T-helper 2 cell treated with Interferon-gamma antibody and Interleukin-4, amounts not matched to agents 100 ng/mL and 5 ng/mL, for 36 hours (primary cell): Measurements from ENCODE around the gene APLP2. TPM values are rescaled to one million over a fixed set of nuclear protein-coding genes. Genes with fewer than 3 reads are reported as not detected.
"Not testable (repeated sequence)": the region's sequence is repeated elsewhere in the genome, so short reads cannot be mapped to it uniquely, and the experiment has no call there.

Experiments used
- intact Hi-C: fragments of 100-400 bp; cut with micrococcal nuclease; formaldehyde crosslinking; loops from one replicate; pipeline ENCODE4 v1.15.1; 2023
- total RNA-seq: library from RNA; stranded (reverse); gene quantifications from 2 replicates; pipeline ENCODE4 v1.2.3, GENCODE V29; 2022

The APLP2 gene
- total RNA-seq, 1 donor from 2014 or later, result 32.1 TPM

- intact Hi-C loops, result no loop called here
Observed at GRCh38 chr11:130088919-130089673, 19.4 kb downstream of the APLP2 start.

DNA sequence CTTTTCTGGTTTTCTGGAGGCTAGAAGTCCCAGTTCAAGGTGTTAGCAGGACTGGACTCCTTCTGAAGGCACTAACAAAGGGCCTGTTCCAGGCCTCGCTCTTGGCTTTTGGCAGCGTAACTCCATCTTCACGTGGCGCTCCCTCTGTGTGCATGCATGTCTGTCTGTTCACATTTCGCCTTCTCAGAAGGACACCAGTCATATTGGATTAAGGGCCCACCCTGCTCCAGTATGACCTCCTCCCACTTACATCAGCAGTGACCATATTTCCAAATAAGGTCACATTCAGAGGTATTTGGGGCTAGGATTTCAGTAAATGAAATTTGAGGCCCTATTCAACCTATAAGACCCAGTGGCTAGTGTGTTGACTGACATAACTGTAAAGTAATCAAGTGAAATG, 20.0 kb downstream of the APLP2 start:
- intact Hi-C loops, result no loop called here

DNA sequence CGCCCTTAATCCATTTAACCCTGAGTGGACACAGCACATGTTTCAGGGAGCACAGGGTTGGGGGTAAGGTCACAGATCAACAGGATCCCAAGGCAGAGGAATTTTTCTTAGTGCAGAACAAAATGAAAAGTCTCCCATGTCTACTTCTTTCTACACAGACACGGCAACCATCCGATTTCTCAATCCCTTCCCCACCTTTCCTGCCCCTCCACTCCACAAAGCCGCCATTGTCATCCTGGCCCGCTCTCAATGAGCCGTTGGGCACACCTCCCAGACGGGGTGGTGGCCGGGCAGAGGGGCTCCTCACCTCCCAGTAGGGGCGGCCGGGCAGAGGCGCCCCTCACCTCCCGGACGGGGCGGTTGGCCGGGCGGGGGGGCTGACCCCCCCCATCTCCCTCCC, 20.8 kb downstream of the APLP2 start:
- intact Hi-C loops, result not testable (repeated sequence)

- intact Hi-C loops, result not testable (repeated sequence)
Observed at GRCh38 chr11:130091169-130091568, 21.5 kb downstream of the APLP2 start.

- intact Hi-C loops, result no loop called here
Observed at GRCh38 chr11:130092661-130093060, 23.0 kb downstream of the APLP2 start.

- intact Hi-C loops, result no loop called here
Observed at GRCh38 chr11:130094614-130095013, 24.9 kb downstream of the APLP2 start.

DNA sequence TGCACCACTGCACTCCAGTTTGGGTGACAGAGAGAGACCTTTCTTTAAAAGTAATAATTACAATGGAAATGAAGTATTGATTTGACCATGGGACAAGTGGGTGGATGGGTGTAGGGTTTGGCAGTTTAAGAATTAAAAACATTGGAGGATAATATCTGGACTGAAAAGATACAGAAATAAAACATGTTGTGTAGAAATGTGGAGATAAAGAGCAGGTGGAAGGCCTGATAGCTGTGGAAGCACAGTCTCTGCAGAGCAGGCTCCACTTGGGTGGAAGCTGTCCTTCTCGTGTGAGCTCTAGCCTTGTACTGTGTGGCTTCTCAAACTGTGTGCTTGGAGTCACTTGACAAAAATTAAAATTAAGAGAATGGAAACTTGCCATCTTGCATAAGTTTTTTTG, 25.6 kb downstream of the APLP2 start:
- intact Hi-C loops, result no loop called here

GRCh38 chr11:130096042-130096441, 26.3 kb downstream of the APLP2 start:
- intact Hi-C loops, result no loop called here

- intact Hi-C loops, result no loop called here
Observed at GRCh38 chr11:130096823-130097222, 27.1 kb downstream of the APLP2 start.

DNA sequence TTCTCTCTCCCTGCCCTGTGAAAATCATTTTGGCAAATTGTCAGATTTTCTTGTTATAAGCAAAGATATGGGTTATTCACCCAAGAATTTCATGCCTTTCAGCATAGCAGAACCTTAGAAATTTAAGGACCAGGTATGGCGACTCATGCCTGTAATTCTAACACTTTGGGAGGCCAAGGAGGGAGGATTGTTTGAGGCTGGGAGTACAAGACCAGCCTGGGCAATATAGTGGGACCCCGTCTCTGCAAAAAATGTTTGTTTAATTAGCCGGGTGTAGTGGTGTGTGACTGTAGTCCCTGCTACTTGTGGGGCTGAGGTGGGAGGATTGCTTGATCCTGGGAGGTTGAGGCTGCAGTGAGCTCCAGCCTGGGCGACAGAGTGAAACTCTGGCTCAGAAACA, 27.6 kb downstream of the APLP2 start:
- intact Hi-C loops, result no loop called here

DNA sequence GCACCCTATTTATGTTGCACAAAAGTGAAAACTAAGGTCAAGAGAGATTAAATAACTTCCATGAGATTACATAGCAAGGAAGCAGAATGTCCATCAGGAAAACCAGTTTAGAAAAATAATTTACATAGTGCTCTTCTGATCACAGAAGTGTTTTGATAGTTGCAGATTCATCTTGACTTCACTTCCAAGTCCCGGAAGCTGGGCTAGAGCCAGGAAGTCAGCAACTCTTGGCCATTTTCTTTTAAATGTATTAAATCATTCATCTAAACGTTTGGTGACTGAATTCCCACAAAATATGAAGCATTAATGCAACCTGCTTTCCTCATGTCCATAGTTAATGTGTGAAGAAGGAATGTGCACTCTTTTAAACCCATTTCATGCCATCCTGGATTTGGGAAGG, 29.7 kb downstream of the APLP2 start:
- intact Hi-C loops, result no loop called here

DNA sequence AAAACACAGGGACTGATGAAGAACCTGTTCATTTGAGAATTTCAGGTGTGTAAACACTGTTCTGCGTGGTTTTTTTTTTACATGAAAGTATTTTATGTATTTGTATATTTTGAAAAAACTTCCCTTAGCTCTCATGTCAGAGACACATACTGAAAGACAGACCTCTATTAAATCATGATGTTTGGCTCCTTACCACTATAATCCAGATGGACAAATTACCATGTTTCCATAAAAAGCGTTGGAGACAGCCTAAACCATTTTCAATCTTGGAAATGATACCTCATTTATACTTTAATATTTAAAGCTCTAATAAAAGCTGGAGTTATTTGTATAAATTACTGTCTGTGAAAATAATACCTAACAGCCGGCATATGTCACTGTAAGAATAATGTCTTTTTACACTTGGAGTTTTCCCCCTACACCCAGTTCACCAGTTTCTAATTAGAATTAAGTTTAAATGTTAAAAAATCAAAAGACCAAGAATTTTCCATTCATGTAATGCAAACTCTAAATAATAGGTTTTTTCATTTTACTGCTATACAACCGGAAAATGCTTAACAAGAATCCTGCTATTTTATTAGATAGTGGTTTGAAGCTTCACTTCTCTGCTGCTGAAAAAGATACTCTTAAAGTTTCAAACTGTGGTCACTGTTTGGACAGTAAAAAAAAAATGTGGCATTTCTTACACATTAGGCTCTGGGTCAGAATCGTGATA, 30.8 kb downstream of the APLP2 start:
- intact Hi-C loops, result no loop called here

DNA sequence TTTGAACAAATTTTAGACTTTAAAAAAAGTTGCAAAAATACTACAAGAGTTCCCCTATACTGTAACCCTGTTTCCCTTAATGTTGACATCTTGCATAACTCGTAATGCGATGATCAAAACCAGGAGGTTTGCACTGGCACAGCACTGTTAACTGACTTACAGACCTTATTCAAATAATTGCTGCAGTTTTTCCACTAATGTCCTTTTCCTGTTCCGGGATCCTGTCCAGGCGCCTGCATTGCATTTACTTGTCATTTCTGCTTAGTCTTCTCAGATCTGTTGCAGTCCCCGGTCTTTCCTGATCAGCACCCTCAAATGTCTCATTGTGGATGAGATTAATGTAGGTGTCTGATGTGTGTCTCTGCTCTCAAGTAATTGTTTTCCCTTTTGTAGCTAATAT, 32.0 kb downstream of the APLP2 start:
- intact Hi-C loops, result no loop called here

- intact Hi-C loops, result no loop called here
Observed at GRCh38 chr11:130102301-130103249, 32.9 kb downstream of the APLP2 start.

DNA sequence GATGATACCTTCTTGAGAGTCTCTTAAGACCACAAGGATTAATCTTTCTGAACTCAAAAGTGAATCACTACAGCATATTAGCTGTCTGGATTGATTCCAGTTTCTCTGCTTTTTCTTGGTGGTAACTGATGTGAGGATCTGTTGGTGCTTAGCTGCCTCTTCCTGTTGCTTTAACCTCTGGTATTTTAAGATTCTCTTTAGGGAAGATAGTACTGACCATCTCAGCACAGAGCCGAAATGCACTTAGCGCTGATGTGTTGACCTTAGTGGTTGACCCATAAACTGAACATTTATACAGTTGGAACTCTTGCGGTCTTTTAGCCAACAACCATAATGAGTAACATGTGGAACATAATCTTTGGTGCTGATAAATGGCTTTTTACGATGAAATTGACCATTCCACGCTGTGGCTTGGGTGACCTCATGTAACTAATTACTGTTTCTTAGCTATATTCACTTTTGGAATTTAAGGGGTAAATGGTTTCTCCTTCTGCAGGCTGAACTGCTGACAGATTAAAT, 33.7 kb downstream of the APLP2 start:
- intact Hi-C loops, result no loop called here

DNA sequence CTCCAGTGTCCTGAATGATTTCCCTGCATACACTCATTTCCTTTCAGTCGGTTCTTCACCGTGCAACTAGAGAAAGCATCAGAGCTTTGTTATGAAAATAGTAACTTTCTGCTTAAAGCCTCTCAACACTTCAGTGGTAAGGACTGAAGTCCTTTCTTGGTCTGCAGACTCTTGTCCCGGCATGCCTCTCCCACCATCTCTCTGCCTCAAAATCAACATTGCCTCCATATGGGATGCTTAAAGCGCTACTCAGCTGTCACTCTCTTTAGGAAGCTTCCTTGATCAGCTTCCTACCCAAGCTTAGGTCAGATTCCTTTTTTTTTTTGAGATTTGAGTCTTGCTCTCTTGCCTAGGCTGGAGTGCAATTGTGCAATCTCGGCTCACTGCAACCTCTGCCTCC, 36.7 kb downstream of the APLP2 start:
- intact Hi-C loops, result no loop called here

GRCh38 chr11:130108671-130109070, 39.0 kb downstream of the APLP2 start:
- intact Hi-C loops, result not testable (repeated sequence)

DNA sequence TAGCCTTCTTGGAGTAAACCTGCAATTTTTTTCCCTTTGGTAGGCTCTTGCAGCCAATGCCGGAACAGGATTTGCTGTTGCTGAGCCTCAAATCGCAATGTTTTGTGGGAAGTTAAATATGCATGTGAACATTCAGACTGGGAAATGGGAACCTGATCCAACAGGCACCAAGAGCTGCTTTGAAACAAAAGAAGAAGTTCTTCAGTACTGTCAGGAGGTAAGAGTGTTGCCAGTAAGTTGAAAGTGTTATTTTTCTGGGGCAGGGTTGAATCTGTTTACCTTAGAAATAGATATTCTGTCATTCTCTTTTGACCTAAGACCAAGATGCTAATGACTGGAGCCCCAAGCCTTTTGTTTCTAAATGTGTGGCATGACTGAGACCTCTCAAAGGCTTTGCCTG, 39.7 kb downstream of the APLP2 start:
- intact Hi-C loops, result no loop called here

- intact Hi-C loops, result no loop called here
Observed at GRCh38 chr11:130110339-130111108, 40.8 kb downstream of the APLP2 start.

DNA sequence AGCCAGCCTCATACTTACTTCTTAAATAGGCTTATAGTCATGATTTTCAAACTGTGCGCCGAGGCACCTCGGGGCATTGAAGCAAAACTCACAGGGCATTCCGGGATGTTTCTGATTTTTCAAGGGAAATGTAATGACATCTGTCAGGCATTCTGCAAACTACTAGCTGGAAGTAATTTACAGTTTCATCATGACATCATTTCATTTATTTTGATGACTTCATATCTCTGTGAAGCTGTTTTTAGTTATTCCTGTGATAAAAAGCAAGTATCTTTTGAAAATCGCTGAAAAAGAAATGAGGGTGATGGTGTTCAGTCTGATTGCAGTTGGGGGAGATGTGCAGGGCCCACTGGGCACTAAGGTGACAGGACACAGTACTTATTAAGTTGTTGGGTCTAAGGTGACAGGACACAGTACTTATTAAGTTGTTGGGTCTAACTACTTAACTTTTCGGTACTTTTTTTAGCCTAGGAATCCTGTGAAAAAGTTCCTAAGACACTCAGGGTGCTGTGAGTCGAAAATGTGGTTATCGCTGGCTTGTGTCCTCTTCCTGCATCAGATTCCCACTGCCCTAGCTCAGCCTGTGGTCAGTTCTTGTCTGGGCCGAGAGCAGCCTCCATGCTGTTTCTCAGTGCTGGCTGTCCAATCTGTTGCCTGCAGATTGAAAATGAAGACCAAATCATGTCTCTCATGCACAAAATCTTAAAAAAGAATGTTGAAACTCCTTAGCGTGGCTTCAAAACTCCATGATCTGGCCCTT, 42.6 kb downstream of the APLP2 start:
- intact Hi-C loops, result no loop called here
